ENCODE measurements around the gene TTLL8.
"Not testable (repeated sequence)": the region's sequence is repeated elsewhere in the genome, so short reads cannot be mapped to it uniquely, and the experiment has no call there.

TTLL8 gene

GRCh38 chr22:50058061-50058905 lies at the start of gene TTLL8:
TTLL8 (minus strand) TSS chr22:50058298.
- DNase-seq, result no peak

DNA sequence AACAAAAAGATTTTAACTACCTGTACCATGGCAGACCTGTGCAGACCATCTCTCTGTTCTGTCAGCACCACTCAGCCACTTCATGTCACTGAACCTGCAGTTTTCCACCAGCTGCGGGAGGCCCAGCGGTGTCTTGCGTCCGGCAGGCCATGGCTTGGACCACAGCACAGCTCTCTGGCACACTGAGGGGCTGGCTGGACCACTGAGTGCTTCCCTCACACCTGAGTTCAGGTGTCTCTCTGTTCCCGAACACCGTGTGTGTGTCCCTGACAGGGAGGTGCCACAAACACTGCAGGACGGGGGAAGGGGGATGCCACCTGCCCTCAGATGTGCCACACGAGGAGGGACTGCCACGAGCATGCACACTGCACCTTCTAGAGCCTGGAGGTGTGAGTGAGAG lies 49.4 kb upstream of the TTLL8 start:
- DNase-seq, result no peak

GRCh38 chr22:50105208-50106100 lies 47.4 kb upstream of the TTLL8 start:
- no peak for DNase-seq

DNA sequence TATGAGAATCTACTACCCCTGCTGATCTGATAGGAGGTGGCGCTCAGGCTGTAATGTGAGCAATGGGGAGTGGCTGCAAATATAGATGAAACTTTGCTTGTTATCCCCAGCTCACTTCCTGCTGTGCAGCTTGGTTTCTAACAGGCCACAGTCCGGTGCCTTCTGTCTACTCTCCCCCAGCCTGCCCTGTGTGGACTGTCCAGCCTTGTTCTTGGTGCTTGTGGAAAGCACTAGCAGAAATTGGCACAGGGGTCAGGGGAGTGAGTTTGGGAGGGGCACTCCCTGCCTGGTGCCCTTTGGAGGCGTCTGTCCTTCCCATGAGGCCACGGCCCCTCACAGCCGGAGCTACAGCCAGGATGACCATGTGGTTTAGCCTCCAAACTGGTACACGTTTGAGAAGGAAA lies 46.0 kb upstream of the TTLL8 start:
- no peak for DNase-seq

GRCh38 chr22:50102946-50103345 lies 44.8 kb upstream of the TTLL8 start:
- DNase-seq, result no peak

- no peak for DNase-seq
These were observed 43.9 kb upstream of the TTLL8 start for GRCh38 chr22:50101870-50102565.

DNA sequence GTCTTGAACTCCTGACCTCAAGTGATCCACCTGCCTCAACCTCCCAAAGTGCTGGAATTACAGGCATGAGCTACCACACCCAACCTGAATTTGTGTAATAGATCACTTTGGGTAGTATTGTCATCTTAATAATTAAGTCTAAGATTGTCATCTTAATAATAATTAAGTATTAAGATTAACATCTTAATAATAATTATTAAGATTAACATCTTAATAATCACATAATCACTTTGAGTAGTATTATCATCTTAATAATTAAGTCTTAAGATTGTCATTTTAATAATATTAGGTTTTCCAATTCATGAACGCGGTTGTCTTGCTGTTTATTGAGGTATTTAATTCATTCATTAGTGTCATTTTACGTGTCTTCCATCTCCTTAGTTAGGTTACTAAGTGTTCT lies 40.0 kb upstream of the TTLL8 start:
- DNase-seq, result no peak

DNA sequence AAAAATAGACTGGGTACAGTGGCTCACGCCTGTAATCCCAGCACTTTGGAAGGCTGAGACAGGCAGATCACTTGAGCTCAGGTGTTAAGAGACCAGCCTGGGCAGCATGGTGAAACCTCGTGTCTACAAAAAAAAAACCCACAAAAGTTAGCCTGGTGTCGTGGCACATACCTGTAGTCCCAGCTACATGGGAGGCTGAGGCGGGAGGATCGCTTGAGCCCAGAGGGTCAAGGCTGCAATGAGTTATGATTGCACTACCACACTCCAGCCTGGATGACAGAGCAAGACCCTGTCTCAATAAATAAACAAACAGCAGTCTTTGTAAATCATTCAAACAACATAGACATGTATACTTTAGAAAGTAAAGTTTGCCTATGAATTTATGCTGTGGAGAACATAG lies 34.2 kb upstream of the TTLL8 start:
- no peak for DNase-seq

DNA sequence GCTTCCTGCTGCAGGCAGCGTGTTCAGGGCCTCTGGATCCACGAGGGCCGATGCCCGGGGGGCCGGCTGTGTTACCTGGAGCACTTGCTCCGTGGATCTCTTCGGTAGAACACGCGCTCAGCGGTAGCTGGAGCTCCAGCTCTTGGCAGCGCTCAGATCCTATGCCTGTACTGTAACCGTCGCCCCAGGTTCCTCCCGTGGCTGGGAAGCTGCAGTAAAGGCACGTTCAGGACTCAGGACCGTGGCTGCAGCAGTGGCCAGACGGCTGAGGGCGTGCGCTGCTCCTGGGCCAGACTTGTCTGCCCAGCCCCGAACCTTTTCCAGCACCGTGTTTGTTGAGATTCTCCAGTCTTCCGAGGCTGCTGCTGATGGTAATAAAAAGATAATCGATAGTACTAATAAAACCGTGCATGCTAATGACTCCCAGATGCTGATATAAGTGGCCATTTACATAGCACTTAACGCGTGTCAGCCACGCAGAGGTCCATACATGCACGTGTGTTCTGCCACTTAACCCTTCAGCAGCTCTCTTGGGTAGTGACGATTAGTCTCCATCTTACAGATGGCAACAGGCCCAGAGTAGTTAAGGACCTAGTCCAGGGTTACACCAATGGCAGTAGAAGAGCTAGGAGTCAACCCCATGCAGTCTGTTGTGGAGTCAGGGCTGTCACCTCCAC lies 33.1 kb upstream of the TTLL8 start:
- DNase-seq, result no peak

- no peak for DNase-seq
These were observed 32.3 kb upstream of the TTLL8 start for GRCh38 chr22:50090412-50090714.

DNA sequence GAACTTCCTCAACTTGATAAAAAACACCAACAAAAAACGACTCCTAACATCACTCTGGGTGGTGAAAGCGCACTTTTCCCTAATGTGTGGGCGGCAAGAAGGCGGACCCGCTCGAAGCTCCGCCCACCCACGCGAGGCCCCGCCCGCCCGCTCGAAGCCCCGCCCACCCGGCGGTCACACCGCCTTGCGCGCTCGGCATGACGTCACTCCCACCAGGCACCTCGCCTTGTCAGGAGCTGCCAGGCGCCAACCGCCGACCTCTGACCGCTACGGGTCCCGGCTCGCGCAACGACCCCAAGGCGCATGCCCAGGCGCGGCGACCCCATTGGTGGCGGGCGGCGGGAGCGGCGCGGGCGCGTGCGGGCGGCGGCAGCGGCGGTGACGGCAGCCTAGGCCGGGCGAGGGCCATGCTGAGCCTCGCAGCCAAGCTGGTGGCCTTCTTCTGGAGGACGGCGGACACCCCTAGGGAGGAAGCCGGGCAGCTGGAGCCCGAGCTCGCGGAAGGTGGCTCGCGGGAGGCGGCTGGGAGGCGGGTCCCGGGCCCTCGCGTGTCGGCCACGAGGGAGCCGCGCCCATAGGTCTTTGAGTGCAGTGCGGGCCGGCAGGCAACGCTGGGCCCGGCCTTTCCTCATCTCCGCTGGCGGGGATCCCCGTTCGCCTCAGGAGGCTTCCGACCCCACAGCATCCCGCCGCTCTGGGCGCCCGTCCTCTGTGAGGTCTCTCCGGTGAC lies 31.7 kb upstream of the TTLL8 start, which contains the start of gene MOV10L1:
Gene MOV10L1 (plus strand): TSS at position 325 of the 730 bp plus-strand sequence. CDS start 83 bp downstream, at position 408.
- no peak for DNase-seq

GRCh38 chr22:50089231-50089630 lies 31.1 kb upstream of the TTLL8 start:
- no peak for DNase-seq

DNA sequence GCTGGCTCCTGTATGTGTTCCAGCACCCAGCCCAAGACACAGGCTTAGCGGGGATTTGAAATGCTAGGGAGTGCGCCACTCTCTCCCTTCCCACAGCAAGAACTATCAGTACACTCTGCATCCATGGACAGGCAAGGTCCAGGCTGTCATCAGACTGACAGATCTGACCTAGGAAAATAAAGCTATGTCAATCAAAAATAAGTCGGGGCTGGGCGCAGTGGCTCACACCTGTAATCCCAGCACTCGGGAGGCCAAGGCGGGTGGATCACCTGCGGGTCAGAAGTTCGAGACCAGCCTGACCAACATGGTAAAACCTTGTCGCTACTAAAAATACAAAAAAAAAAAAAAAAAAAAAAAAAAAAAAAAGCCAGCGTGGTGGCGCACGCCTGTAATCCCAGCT lies 30.0 kb upstream of the TTLL8 start:
- DNase-seq, result no peak

DNA sequence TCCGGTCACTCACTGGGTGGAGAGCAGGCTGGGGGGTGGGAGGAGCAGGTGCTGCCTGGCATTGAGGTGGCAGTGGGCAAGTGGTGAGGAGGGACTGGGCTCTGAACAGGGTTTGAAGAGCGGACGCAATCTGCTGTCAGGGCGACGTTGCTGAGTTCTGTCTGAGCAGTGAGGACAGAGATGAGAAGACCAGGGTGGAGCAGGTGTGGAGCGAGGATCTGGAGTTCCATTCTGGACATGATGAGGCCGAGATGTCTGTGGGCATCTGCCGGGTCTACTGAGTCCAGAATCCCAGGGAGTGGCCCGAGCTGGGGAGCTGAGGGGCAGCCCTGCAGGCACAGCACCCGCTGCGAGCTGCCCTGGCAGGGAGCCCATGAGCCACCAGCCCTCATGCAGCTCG lies 29.5 kb upstream of the TTLL8 start:
- no peak for DNase-seq

DNA sequence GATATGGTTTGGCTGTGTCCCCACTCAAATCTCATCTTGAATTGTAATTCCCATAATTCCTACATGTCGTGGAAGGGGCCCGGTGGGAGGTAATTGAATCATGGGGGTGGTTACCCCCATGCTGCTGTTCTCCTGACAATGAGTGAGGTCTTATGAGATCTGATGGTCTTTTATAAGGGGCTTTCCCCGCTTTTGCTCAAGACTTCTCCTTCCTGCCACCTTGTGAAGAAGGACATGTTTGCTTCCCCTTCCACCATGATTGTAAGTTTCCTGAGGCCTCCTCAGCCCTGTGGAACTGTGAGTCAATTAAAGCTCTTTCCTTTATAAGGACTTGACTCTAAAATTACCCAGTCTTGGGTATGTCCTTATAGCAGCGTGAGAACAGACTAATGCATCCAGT lies 28.9 kb upstream of the TTLL8 start:
- DNase-seq, result not testable (repeated sequence)

DNA sequence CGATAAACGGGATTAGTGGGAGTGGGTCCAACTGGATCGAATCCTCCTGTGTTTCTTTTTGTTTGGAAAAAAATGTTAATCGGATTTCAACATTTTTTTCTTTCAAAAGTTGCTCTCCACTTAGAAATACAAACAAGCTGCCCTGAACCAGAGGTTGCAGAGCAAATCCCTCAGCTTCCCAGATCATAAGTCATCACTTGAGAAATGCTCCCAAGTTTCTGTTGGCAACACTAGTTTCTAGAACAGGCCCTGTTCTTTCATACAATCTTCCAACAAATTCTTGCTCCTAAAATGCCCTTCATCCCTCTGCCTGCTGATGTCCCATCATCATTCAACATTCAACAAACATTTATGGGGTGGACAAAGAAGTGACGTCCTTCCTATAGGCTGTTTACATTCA lies 28.4 kb upstream of the TTLL8 start:
- DNase-seq, result no peak

- DNase-seq, result no peak
These were observed 27.3 kb upstream of the TTLL8 start, which contains the start of gene MLC1 for GRCh38 chr22:50085211-50085972. MLC1 (minus strand) TSS chr22:50085426; CDS start chr22:50084902, 524 bp downstream.

- DNase-seq, result no peak
These were observed 26.5 kb upstream of the TTLL8 start for GRCh38 chr22:50084614-50085021.

- DNase-seq, result no peak
These were observed 26.0 kb upstream of the TTLL8 start for GRCh38 chr22:50084080-50084477.

DNA sequence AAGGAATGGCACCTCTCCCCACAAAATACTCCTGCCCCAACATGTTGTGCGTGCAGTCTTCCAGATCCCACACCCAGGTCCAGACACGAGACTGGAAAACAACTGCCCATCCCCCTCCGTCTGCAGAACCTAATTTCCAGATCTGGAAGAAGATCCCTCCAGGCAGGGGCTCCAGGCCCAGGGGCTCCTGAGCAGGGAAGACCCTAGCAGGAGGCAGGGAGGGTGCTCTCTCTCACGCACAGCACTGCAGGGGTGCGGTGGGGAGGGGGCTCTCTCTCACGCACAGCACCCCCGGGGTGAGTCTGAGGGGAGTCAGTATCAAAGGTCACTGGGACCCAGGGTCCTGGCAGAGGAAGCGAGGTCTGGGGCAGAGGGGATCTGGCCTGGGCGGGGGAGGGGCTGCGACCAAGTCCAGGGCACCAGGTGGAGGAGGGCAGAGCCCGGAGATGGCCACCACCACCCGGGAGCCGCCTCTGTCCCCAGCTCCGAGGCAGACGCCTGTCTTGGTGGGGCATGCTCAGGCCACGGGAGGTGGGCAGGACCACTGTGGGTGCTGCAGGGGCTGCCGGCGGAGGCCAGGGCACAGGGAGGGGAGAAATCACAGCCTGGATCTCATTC lies 25.5 kb upstream of the TTLL8 start:
- DNase-seq, result no peak

Data from right forelimb (tissue), 1 donor.